ENCODE measurements around the gene SLC2A4RG. TPM values are rescaled to one million over a fixed set of nuclear protein-coding genes. Genes with fewer than 3 reads are reported as not detected.
A peak's percentile ranks its signal among the peaks of the same experiment; 100 is the strongest.

SLC2A4RG gene
- total RNA-seq, 2 donors from 2014 or later, result 43.5 to 47.0 TPM

DNA sequence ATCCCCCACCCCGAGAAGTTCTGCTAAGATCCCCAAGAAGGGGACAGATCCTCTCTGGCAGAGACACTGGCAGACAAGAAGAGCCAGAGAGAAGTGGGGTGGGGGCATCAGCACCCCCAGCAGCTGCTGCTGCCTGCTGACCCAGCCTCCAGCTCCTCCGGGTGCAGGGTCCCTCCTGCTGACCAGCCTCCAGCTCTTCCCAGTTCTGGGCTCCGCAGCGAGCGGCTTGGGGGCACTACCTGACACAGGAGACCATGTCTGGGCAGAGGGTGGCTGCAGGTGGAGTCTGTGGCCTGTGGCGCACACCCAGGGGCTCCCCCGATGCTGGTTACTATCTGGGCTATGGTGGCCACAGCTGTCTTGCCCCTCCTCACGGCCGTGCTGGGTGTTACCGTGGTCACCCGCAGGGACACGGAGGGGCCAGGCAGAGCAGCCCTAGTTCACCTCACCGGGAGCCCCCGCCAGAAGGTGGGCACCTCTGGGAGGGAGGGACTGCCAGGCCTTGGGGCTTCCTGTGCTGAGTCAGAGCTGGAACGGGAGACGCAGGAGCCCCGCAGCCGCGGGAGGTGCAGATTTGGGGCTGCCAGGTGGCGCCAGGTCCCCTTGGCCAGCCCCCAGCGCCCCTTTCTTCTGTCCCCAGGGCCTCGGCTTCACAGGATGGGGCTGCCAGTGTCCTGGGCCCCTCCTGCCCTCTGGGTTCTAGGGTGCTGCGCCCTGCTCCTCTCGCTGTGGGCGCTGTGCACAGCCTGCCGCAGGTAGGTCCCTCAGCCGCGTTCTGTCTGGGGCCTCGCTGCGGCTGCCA lies 2.5 kb upstream of the SLC2A4RG start:
- peaks cover 0 to 1% of the 10 kb centered on the region in 2 donors for H3K36me3 Mint-ChIP-seq (ENCODE audit: insufficient read depth in 2 of 2)
- H3K4me1 Mint-ChIP-seq (ENCODE audit: low read depth), result peaks cover 16% of the 10 kb centered on the region
- no peak overlapping the region for H3K27ac Mint-ChIP-seq
- H3K4me3 Mint-ChIP-seq, result peak overlapping the region; percentile 62 to 85
- H3K27me3 Mint-ChIP-seq (ENCODE audit: low read depth), result no peaks in the 10 kb centered on the region
- no peaks in the 10 kb centered on the region for H3K9me3 Mint-ChIP-seq
- ATAC-seq (replicated peaks in 1 of 2) (peak; percentile 31 to 33), DNase-seq (peak; percentile 57 to 59)

DNA sequence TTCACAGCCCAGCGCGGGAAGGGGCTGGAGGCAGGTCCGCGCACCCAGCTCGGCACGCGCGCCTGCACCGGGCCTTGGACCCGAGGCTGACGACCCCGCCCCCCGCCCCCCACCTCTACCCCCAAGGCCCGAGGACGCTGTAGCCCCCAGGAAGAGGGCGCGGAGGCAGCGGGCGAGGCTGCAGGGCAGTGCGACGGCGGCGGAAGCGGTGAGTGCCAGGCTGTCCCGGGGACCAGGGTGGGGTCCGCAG lies 2.0 kb upstream of the SLC2A4RG start:
- Mint-ChIP-seq H3K36me3 (ENCODE audit: insufficient read depth in 2 of 2) (peaks cover 0 to 1% of the 10 kb centered on the region in 2 donors), H3K27ac (no peak overlapping the region), H3K4me3 (peak overlapping the region; percentile 62 to 85), H3K9me3 (no peaks in the 10 kb centered on the region), H3K27me3 (ENCODE audit: low read depth) (no peaks in the 10 kb centered on the region), H3K4me1 (ENCODE audit: low read depth) (peaks cover 16% of the 10 kb centered on the region)
- ATAC-seq (replicated peaks in 1 of 2) (no peak), DNase-seq (peak in 1 of 2 donors; percentile 38)

DNA sequence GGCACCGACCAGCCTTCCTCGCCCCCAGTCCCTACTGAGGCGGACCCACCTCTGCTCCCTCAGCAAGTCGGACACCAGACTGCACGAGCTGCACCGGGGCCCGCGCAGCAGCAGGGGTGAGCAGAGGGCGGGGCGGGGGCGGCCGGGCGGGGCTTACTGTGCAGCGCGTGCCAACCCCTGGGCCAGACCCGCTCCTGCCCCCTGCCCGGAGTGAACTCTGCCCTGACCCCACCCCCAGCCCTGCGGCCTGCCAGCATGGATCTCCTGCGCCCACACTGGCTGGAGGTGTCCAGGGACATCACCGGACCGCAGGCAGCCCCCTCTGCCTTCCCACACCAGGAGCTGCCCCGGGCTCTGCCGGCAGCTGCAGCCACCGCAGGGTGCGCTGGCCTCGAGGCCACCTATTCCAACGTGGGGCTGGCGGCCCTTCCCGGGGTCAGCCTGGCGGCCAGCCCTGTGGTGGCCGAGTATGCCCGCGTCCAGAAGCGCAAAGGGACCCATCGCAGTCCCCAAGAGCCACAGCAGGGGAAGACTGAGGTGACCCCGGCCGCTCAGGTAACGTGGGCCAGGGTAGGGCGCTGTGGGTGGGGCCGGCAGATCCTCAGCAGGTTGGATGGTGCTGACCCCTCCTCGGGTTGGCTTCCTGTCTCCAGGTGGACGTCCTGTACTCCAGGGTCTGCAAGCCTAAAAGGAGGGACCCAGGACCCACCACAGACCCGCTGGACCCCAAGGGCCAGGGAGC lies 1.5 kb upstream of the SLC2A4RG start:
- peak; percentile 17 to 25 for ATAC-seq (replicated peaks in 1 of 2)
- Mint-ChIP-seq H3K27me3 (ENCODE audit: low read depth) (no peaks in the 10 kb centered on the region), H3K27ac (no peak overlapping the region), H3K4me3 (peak overlapping the region; percentile 46 to 54), H3K36me3 (ENCODE audit: insufficient read depth in 2 of 2) (peaks cover 0 to 1% of the 10 kb centered on the region in 2 donors), H3K9me3 (no peaks in the 10 kb centered on the region), H3K4me1 (ENCODE audit: low read depth) (peaks cover 16% of the 10 kb centered on the region)
- DNase-seq, result peak in 1 of 2 donors; percentile 43

DNA sequence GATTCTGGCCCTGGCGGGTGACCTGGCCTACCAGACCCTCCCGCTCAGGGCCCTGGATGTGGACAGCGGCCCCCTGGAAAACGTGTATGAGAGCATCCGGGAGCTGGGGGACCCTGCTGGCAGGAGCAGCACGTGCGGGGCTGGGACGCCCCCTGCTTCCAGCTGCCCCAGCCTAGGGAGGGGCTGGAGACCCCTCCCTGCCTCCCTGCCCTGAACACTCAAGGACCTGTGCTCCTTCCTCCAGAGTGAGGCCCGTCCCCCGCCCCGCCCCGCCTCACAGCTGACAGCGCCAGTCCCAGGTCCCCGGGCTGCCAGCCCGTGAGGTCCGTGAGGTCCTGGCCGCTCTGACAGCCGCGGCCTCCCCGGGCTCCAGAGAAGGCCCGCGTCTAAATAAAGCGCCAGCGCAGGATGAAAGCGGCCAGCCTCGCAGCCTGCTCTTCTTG lies 868 bp upstream of the SLC2A4RG start:
- DNase-seq (peak in 1 of 2 donors; percentile 31), ATAC-seq (replicated peaks in 1 of 2) (no peak)
- Mint-ChIP-seq H3K36me3 (ENCODE audit: insufficient read depth in 2 of 2) (peaks cover 0 to 1% of the 10 kb centered on the region in 2 donors), H3K4me3 (peak overlapping the region; percentile 29 to 54), H3K27me3 (ENCODE audit: low read depth) (no peaks in the 10 kb centered on the region), H3K9me3 (no peaks in the 10 kb centered on the region), H3K27ac (no peak overlapping the region), H3K4me1 (ENCODE audit: low read depth) (peaks cover 16% of the 10 kb centered on the region)

DNA sequence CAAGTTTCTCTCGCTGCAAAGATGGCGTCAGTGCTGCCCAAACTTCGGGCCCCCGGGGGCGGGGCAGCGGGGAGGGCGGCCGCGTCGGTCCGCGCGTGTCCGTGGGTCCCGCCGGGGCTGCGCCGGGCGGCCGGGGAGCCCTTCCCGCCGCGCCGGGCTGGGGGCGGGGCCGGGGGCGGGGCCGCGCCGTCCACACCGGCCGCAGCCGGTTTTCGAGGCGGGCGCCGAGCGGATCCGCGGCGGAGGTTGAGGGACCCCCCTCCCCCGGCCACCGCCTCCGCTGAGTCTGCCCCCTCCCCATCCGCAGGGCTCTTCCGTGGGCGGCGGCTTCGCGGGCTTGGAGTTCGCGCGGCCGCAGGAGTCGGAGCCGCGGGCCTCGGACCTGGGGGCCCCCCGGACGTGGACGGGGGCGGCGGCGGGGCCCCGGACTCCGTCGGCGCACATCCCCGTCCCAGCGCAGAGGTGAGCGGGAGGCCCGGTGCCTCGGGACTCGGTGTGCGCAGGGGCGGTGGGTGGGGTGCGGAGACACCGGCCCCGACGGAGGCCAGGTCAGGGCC lies 572 bp downstream of the SLC2A4RG start:
- Mint-ChIP-seq H3K9me3 (no peaks in the 10 kb centered on the region), H3K27ac (no peak overlapping the region), H3K27me3 (ENCODE audit: low read depth) (no peaks in the 10 kb centered on the region), H3K4me1 (ENCODE audit: low read depth) (peaks cover 16% of the 10 kb centered on the region), H3K36me3 (ENCODE audit: insufficient read depth in 2 of 2) (peaks cover 0 to 1% of the 10 kb centered on the region in 2 donors), H3K4me3 (peak overlapping the region in 1 of 2 donors; percentile 60)
- ATAC-seq (replicated peaks in 1 of 2), result peak; percentile 14 to 30
- DNase-seq, result peak; percentile 51 to 69

DNA sequence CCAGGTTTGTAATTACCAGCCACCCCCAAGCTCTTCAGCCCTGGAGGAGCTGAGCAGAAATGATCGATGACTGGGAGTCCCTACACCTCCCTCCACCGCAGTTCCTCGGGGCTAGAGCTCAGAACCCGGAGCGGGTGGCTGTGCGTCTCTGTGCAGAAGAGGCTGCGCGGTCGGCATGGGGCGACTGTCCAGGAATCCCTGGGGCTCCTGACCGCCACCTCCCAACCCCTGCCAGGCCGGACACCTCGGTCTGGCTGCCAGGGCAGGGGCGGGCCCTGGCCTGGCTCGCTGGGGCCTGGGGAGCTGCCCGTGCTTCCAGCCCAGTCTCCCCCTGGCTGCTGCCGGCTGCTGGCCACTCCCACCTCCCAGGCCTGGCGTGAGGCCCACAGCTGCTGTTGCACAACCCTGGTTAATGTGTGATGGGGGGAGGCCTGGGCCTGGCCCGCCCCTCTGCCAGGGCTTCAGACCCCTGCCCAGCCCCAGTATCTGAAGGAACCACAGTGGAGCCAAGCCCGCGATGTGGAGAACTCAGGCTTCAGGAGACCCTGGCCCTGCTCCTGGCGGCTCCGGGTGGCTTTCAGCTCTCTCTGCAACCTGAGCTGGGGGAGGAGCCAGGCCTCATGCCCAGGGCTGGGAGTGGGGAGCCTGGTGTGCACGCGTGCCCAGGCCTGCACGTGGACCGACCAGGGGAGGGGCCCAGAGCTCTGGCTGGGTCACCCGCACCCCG lies 1.2 kb downstream of the SLC2A4RG start:
- H3K27ac Mint-ChIP-seq, result no peak overlapping the region
- H3K36me3 Mint-ChIP-seq (ENCODE audit: insufficient read depth in 2 of 2), result no peaks in the 10 kb centered on the region
- ATAC-seq (replicated peaks in 1 of 2) (peak in 1 of 2 donors; percentile 1), DNase-seq (peak; percentile 35 to 36)
- peak overlapping the region; percentile 58 to 60 for H3K4me3 Mint-ChIP-seq
- H3K4me1 Mint-ChIP-seq (ENCODE audit: low read depth), result peaks cover 15% of the 10 kb centered on the region
- no peaks in the 10 kb centered on the region for H3K27me3 Mint-ChIP-seq (ENCODE audit: low read depth)
- H3K9me3 Mint-ChIP-seq, result no peaks in the 10 kb centered on the region

DNA sequence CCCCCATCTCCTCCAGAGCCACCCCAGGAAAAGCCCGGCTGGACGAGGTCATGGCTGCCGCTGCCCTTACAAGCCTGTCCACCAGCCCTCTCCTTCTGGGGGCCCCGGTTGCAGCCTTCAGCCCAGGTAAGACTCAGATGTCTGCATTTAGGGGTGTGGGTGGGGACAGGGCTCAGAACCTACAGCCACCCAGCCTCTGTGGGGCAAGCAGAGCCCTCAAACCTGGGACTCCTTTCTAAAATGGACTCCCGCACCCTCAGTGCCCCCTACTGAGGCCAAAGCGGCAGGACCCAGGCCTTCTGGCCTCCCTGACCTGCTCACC lies 1.7 kb downstream of the SLC2A4RG start:
- peak overlapping the region; percentile 40 to 60 for H3K4me3 Mint-ChIP-seq

DNA sequence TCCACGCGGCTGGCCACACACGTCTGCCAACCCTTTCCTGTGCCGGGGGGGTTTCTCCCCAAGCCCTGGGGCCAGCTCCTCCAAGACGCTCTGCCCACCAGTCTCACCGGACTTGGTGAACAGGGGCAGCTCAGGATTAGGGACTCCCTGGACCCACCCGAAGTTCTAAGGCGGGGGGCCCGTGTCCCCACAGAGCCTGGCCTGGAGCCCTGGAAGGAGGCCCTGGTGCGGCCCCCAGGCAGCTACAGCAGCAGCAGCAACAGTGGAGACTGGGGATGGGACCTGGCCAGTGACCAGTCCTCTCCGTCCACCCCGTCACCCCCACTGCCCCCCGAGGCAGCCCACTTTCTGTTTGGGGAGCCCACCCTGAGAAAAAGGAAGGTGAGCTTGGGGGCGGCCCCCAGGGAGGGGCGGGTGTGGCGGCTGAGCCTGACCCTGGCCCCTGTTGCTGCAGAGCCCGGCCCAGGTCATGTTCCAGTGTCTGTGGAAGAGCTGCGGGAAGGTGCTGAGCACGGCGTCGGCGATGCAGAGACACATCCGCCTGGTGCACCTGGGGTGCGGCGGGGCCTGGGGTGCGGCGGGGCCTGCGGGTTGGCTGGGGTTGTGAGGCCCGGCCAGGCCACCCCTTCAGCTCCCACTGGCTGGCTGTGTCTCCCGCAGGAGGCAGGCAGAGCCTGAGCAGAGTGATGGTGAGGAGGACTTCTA lies 2.3 kb downstream of the SLC2A4RG start:
- Mint-ChIP-seq H3K36me3 (ENCODE audit: insufficient read depth in 2 of 2) (no peaks in the 10 kb centered on the region), H3K9me3 (no peaks in the 10 kb centered on the region), H3K27ac (no peak overlapping the region), H3K27me3 (ENCODE audit: low read depth) (no peaks in the 10 kb centered on the region), H3K4me1 (ENCODE audit: low read depth) (peaks cover 4% of the 10 kb centered on the region), H3K4me3 (peak overlapping the region in 1 of 2 donors; percentile 60)
- DNase-seq, result no peak
- no peak for ATAC-seq (replicated peaks in 1 of 2)

More for the DNA sequence above, 1.7 kb downstream of the SLC2A4RG start:
- no peak overlapping the region for H3K27ac Mint-ChIP-seq
- ATAC-seq (replicated peaks in 1 of 2), result no peak
- H3K27me3 Mint-ChIP-seq (ENCODE audit: low read depth), result no peaks in the 10 kb centered on the region
- H3K4me1 Mint-ChIP-seq (ENCODE audit: low read depth), result peaks cover 9% of the 10 kb centered on the region
- no peaks in the 10 kb centered on the region for H3K36me3 Mint-ChIP-seq (ENCODE audit: insufficient read depth in 2 of 2)
- H3K9me3 Mint-ChIP-seq, result no peaks in the 10 kb centered on the region
- DNase-seq, result no peak

DNA sequence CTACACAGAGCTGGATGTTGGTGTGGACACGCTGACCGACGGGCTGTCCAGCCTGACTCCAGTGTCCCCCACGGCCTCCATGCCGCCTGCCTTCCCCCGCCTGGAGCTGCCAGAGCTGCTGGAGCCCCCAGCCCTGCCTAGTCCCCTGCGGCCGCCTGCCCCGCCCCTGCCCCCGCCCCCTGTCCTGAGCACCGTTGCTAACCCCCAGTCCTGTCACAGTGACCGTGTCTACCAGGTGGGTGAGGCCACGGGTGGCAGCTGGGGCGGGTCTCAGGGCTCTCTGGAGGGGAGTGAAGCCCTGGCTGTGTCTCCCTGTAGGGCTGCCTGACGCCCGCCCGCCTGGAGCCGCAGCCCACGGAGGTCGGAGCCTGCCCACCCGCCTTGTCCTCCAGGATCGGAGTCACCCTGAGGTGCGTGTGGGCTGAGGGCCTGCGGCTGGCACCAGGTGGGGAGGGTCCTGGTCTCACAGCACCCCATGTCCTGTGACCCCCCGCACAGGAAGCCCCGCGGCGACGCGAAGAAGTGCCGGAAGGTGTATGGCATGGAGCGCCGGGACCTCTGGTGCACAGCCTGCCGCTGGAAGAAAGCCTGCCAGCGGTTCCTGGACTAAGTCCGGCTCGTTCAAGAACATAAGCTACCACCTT lies 2.9 kb downstream of the SLC2A4RG start:
- no peak for ATAC-seq (replicated peaks in 1 of 2)
- H3K4me3 Mint-ChIP-seq, result no peak overlapping the region
- H3K36me3 Mint-ChIP-seq (ENCODE audit: insufficient read depth in 2 of 2), result no peaks in the 10 kb centered on the region
- H3K27me3 Mint-ChIP-seq (ENCODE audit: low read depth), result no peaks in the 10 kb centered on the region
- no peak overlapping the region for H3K27ac Mint-ChIP-seq
- no peaks in the 10 kb centered on the region for H3K4me1 Mint-ChIP-seq (ENCODE audit: low read depth)
- no peaks in the 10 kb centered on the region for H3K9me3 Mint-ChIP-seq
- no peak for DNase-seq

DNA sequence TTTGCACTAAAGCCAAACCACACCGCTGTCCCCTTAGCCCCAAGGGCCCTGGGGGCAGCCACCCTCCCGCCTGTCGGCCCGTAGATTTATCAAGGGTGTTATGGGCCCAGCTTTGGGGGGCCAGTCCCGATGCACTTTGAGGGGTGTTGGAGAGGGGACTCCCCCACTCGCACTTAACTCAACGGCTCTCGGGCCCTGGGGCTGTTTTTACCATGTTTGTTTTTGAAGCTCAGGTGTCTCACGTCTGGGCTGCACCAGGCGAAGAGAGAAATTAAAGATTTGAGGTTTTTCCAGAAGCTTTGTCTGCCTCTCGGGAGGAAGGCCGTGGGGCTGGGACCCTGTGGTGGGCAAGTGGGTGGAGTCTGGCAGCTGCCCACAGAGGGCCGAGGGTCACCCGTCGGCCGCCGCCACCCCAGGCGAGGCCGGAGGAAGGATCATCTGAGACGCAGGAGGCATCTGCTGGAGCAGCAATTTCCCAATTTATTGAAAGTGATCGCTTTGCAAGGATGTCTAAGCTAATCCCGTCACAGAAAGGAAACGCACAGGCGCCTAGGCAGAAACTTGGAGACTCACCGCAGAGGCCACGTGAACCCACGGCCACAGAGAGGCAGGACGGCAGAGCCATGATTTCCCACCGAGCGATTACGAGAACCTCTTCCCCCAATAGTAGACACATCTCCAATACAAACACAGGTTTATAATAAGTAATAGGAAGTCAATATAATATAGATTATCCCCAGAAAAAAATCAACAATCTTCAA lies 3.8 kb downstream of the SLC2A4RG start:
- Mint-ChIP-seq H3K27me3 (ENCODE audit: low read depth) (no peaks in the 10 kb centered on the region), H3K4me3 (no peak overlapping the region), H3K36me3 (ENCODE audit: insufficient read depth in 2 of 2) (no peaks in the 10 kb centered on the region), H3K27ac (no peak overlapping the region), H3K4me1 (ENCODE audit: low read depth) (no peaks in the 10 kb centered on the region), H3K9me3 (no peaks in the 10 kb centered on the region)
- ATAC-seq (replicated peaks in 1 of 2) (no peak), DNase-seq (no peak)

DNA sequence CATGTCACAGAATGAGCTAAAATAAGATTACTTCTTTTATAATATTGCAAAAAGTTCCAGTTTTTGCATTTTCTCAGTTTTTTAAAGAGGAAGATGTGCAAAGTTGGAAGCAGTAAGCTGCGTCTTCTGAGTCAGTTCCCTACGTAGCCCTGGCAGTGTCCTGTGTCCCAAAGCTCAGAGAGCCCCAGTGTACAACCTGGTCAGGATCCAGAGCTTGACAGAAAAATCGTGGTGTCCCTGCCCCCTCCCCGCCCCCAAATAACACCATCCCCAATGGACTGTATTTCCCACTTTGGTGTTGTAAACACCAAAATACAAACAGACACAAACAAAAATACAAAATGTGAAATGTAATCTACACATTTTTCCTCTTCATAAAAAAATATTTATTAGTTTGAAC lies 4.6 kb downstream of the SLC2A4RG start:
- no peaks in the 10 kb centered on the region for H3K27me3 Mint-ChIP-seq (ENCODE audit: low read depth)
- no peaks in the 10 kb centered on the region for H3K9me3 Mint-ChIP-seq
- H3K27ac Mint-ChIP-seq, result no peak overlapping the region
- no peak for DNase-seq
- no peaks in the 10 kb centered on the region for H3K36me3 Mint-ChIP-seq (ENCODE audit: insufficient read depth in 2 of 2)
- no peak overlapping the region for H3K4me3 Mint-ChIP-seq
- H3K4me1 Mint-ChIP-seq (ENCODE audit: low read depth), result no peaks in the 10 kb centered on the region
- ATAC-seq (replicated peaks in 1 of 2), result no peak
